ENCODE data around the gene FAM3B.

The FAM3B gene

DNA sequence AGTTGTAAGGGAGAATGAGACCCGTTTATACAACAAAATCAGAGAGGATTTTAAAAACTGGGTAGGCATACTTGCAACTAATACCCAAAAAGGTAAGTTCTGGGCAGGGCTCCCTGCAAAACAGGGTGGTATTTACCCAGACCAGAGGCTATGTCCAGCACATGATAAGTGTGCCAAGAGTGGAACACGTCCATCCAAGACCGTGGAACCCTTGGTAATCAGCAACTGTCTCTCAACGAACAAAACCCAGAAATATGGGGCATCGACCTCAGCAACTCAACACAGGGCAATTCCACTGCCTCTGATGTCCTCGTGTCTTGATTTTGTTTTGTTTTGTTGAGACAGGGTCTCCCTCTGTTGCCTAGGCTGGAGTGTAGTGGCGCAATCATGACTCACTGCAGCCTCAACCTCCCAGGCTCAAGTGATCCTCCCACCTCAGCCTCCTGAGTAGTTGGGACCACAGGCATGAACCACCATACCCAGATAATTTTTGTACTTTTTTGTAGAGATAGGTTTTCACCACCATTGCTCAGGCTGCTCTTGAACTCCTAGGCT is 82.7 kb downstream of the FAM3B start:
- DNase-seq: no peak

GRCh38 chr21:41402231-41402630 is 85.6 kb downstream of the FAM3B start:
- no peak for DNase-seq

DNA sequence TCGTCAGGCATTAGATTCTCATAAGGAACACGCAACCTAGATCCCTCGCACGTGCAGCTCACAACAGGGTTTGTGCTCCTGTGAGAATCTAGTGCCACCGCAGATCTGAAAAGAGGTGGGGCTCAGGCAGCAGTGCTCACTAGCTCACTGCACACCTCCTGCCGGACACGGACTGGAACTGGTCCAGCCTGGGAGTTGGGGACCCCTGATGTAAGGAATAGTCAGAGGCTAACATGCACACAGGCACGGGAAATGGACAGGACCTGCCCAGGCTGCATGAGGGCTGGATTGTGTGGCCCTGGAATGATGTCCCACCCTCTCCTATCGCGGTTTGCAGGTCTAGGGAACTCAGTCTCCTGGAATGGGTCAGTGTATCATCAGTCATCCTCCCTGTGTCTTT is 86.2 kb downstream of the FAM3B start:
- no peak for DNase-seq

DNA sequence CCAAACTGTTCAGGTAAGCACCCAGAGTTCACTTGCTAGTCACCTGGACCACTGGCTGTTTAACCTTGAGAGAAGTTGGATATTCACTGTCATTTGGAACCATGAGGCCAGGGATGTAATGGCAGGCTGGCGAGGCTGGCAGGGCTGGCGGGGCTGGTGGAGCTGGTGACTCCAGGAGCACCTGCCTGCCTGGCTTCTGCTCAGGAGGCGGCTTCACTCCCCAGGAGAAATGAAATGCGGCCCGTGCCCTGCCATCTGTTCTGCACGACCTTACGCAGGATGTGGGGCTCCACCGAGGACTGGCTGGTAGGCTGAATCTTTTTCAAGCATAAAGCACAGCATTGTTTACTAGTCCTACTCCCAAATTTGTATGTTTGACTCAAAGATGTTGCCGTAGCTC is 86.7 kb downstream of the FAM3B start:
- DNase-seq: no peak

DNA sequence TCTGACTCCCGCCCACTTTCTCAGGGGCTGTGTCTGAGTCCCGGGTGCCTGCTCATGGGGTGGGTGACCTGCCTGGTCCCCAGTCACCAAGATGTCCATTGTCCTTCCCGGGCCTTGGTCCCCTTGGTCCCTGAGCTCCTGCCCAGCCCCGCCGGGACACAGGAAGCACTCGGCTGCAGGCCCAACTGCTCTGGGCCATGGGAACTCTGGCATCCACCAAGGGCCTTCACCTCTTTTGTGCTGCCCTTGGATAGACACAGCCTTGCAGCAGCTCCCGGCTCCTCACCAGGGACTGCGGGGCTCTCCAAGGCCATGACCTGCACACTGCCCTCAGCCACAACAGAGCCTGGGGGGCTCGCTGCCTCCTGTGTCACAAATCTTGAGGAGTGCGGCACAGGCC is 87.4 kb downstream of the FAM3B start:
- no peak for DNase-seq

DNA sequence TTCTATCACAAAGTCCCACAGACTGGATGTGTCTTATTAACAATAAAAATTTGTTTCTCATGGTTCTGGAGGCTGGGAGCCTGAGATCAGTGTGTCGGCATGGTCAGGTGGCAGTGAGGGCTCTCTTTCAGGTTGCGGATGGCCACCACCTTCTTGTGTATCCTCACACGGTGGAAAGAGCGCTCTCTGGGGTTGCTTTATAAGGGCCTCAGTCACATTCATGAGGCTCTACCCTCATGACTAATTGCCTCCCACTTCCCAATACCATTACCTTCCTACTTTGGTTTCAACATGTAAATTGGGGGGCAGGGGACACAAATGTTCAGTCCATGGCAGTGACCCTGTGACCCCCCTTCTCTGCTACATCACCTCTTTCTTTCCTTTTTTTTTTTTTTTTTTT is 88.7 kb downstream of the FAM3B start:
- no peak for DNase-seq

GRCh38 chr21:41406340-41406739 is 89.7 kb downstream of the FAM3B start:
- DNase-seq: no peak
